Kasumi-1 (cell line): ENCODE measurements around the gene MAGEB17.
"Not testable (repeated sequence)": the region's sequence is repeated elsewhere in the genome, so short reads cannot be mapped to it uniquely, and the experiment has no call there.

ENCODE experiments used
- DNase-seq, 2 experiments: peaks; one replicate each; lab custom pipeline; 2025; lab: John Stamatoyannopoulos, UW

The MAGEB17 gene

GRCh38 chrX:16156692-16157331, 10.5 kb upstream of the MAGEB17 start:
- DNase-seq = no peak

- no peak for DNase-seq
Measured at GRCh38 chrX:16160729-16161128, 6.6 kb upstream of the MAGEB17 start.

GRCh38 chrX:16161173-16161572, 6.1 kb upstream of the MAGEB17 start:
- DNase-seq = not testable (repeated sequence)

- DNase-seq = no peak
Measured at GRCh38 chrX:16162391-16162790, 4.9 kb upstream of the MAGEB17 start.

GRCh38 chrX:16164748-16165147, 2.5 kb upstream of the MAGEB17 start:
- no peak for DNase-seq

- no peak for DNase-seq
Measured at GRCh38 chrX:16171039-16171438, 3.8 kb downstream of the MAGEB17 start.

- no peak for DNase-seq
Measured at GRCh38 chrX:16171944-16172343, 4.7 kb downstream of the MAGEB17 start.

- DNase-seq = no peak
Measured at GRCh38 chrX:16172391-16172790, 5.1 kb downstream of the MAGEB17 start.

- no peak for DNase-seq
Measured at GRCh38 chrX:16175329-16176061, 8.2 kb downstream of the MAGEB17 start.

GRCh38 chrX:16177260-16177659, 10.0 kb downstream of the MAGEB17 start:
- DNase-seq = no peak

- DNase-seq = not testable (repeated sequence)
Measured at GRCh38 chrX:16183843-16184242, 16.6 kb downstream of the MAGEB17 start.

- DNase-seq = no peak
Measured at GRCh38 chrX:16185725-16186136, 18.4 kb downstream of the MAGEB17 start.

- no peak for DNase-seq
Measured at GRCh38 chrX:16186380-16187007, 19.2 kb downstream of the MAGEB17 start.

GRCh38 chrX:16187024-16187760, 19.9 kb downstream of the MAGEB17 start:
- DNase-seq = no peak

GRCh38 chrX:16188687-16189086, 21.4 kb downstream of the MAGEB17 start:
- no peak for DNase-seq

GRCh38 chrX:16191605-16192004, 24.3 kb downstream of the MAGEB17 start:
- no peak for DNase-seq

GRCh38 chrX:16196829-16197228, 29.5 kb downstream of the MAGEB17 start:
- no peak for DNase-seq

- DNase-seq = no peak
Measured at GRCh38 chrX:16199343-16199742, 32.1 kb downstream of the MAGEB17 start.

- no peak for DNase-seq
Measured at GRCh38 chrX:16202943-16203342, 35.7 kb downstream of the MAGEB17 start.

GRCh38 chrX:16204538-16204937, 37.3 kb downstream of the MAGEB17 start:
- DNase-seq = no peak

GRCh38 chrX:16205840-16206239, 38.6 kb downstream of the MAGEB17 start:
- no peak for DNase-seq

- DNase-seq = no peak
Measured at GRCh38 chrX:16207634-16208033, 40.4 kb downstream of the MAGEB17 start.

- no peak for DNase-seq
Measured at GRCh38 chrX:16208601-16209000, 41.3 kb downstream of the MAGEB17 start.
